Measurements from ENCODE around the gene SMIM8.
A peak's percentile ranks its signal among the peaks of the same experiment; 100 is the strongest.

The SMIM8 gene, protein sequence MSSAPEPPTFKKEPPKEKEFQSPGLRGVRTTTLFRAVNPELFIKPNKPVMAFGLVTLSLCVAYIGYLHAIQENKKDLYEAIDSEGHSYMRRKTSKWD

GRCh38 chr6:87322304-87323212 is at the start of gene SMIM8:
Gene SMIM8, plus strand, starts transcription at chr6:87322588. Its CDS starts 14,444 bp downstream, at chr6:87337032.
- peak; percentile 75 for DNase-seq (ENCODE audit: low read depth, low spot score)
- in situ Hi-C loops (cut with HindIII; ENCODE audit: low sequenced_read_pairs), result no loop called here
- H3K4me3 ChIP-seq (ENCODE audit: low read depth, low read length), result peak within 1 kb of the TSS; percentile 92
- TF ChIP-seq, protein P1, sequence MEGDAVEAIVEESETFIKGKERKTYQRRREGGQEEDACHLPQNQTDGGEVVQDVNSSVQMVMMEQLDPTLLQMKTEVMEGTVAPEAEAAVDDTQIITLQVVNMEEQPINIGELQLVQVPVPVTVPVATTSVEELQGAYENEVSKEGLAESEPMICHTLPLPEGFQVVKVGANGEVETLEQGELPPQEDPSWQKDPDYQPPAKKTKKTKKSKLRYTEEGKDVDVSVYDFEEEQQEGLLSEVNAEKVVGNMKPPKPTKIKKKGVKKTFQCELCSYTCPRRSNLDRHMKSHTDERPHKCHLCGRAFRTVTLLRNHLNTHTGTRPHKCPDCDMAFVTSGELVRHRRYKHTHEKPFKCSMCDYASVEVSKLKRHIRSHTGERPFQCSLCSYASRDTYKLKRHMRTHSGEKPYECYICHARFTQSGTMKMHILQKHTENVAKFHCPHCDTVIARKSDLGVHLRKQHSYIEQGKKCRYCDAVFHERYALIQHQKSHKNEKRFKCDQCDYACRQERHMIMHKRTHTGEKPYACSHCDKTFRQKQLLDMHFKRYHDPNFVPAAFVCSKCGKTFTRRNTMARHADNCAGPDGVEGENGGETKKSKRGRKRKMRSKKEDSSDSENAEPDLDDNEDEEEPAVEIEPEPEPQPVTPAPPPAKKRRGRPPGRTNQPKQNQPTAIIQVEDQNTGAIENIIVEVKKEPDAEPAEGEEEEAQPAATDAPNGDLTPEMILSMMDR (IDR thresholded peaks at IDR 0.05; ENCODE audit: low read depth, low read length), result peak; percentile 94

DNA sequence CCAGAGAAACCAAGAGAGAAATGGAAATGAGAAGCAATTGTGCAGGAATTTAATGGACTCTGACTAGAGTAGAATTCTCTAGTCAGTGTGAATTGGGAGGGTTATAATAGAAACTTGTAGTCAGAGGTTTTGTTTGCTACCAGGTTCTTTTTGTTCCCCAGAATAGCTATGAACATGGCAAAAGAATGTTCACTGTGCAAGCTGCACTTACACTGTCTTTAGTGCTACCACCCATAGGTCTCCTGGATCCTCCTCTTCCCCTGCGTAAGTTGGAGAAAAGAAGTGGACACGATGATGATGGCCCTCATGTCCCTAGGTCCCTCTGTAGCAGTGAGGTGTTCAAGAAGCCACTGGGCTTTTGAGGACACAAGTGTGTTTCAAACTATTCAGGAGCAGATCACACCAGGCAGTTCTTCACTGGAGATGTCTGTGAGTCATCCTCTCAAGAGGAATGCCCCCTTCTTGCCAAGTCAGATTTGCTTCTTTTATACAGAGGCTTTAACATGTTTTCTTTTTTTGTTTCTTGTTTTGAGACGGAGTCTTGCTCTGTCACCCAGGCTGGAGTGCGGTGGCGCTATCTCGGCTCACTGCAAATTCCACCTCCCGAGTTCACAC is 47.6 kb upstream of the SMIM8 start:
- in situ Hi-C loops (cut with HindIII; ENCODE audit: low sequenced_read_pairs), result no loop called here
- DNase-seq (ENCODE audit: low read depth, low spot score), result peak; percentile 77
- no peak overlapping the region for H3K4me3 ChIP-seq (ENCODE audit: low read depth, low read length)
- TF ChIP-seq, protein P1 (IDR thresholded peaks at IDR 0.05; ENCODE audit: low read depth, low read length), result no peak

DNA sequence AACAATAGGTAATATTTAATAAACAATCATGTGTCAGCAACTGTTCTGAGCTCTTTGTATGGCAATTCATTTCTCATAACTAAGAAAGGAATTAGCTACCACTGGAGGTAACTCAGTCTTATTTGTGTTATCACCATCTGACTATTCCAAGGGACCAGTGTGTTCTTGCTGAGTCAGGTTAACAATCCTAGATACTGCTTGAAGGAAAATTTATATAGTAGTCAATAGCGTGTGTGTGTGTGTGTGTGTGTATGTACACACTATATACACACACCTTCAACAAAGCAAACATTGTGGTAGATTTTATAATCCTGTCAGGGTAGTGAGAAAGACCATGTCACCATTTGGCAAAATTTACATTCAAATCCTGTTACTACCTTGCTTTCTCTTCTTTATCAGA is 45.8 kb upstream of the SMIM8 start:
- TF ChIP-seq, protein P1 (IDR thresholded peaks at IDR 0.05; ENCODE audit: low read depth, low read length), result no peak
- H3K4me3 ChIP-seq (ENCODE audit: low read depth, low read length), result no peak overlapping the region
- in situ Hi-C loops (cut with HindIII; ENCODE audit: low sequenced_read_pairs), result no loop called here
- no peak for DNase-seq (ENCODE audit: low read depth, low spot score)

GRCh38 chr6:87277123-87277522 is 45.3 kb upstream of the SMIM8 start:
- in situ Hi-C loops (cut with HindIII; ENCODE audit: low sequenced_read_pairs), result no loop called here
- TF ChIP-seq, protein P1 (IDR thresholded peaks at IDR 0.05; ENCODE audit: low read depth, low read length), result no peak

GRCh38 chr6:87279196-87279595 is 43.2 kb upstream of the SMIM8 start:
- TF ChIP-seq, protein P1 (IDR thresholded peaks at IDR 0.05; ENCODE audit: low read depth, low read length), result no peak
- H3K4me3 ChIP-seq (ENCODE audit: low read depth, low read length), result no peak overlapping the region
- in situ Hi-C loops (cut with HindIII; ENCODE audit: low sequenced_read_pairs), result no loop called here
- DNase-seq (ENCODE audit: low read depth, low spot score), result no peak

More at GRCh38 chr6:87277123-87277522, 45.3 kb upstream of the SMIM8 start:
- H3K4me3 ChIP-seq (ENCODE audit: low read depth, low read length), result no peak overlapping the region
- DNase-seq (ENCODE audit: low read depth, low spot score), result no peak

- no peak overlapping the region for H3K4me3 ChIP-seq (ENCODE audit: low read depth, low read length)
- DNase-seq (ENCODE audit: low read depth, low spot score), result peak; percentile 10
- in situ Hi-C loops (cut with HindIII; ENCODE audit: low sequenced_read_pairs), result no loop called here
- TF ChIP-seq, protein P1 (IDR thresholded peaks at IDR 0.05; ENCODE audit: low read depth, low read length), result no peak
Observed at GRCh38 chr6:87281426-87281825, 41.0 kb upstream of the SMIM8 start.
